IPS-15b (cell line): ENCODE data around the gene PKNOX1.
"Not testable (repeated sequence)": the region's sequence is repeated elsewhere in the genome, so short reads cannot be mapped to it uniquely, and the experiment has no call there.

ENCODE experiments used
- H3K27me3 ChIP-seq: one replicate; pipeline ENCODE4 v1.6.1; 2013; ENCODE audit warnings: low read length; ENCODE audit not compliant: control insufficient read depth, insufficient read depth
- H3K36me3 ChIP-seq: one replicate; pipeline ENCODE4 v1.6.1; 2013; ENCODE audit warnings: low read length; ENCODE audit not compliant: control insufficient read depth, insufficient read depth
- H3K4me1 ChIP-seq: one replicate; pipeline ENCODE4 v1.6.1; 2013; ENCODE audit warnings: mild to moderate bottlenecking, low read length; ENCODE audit not compliant: control insufficient read depth, insufficient read depth
- H3K4me3 ChIP-seq: one replicate; pipeline ENCODE4 v1.5.1; 2013; ENCODE audit warnings: low read depth, low read length
- H3K9ac ChIP-seq: one replicate; pipeline ENCODE4 v1.6.1; 2013; ENCODE audit warnings: low read depth, mild to moderate bottlenecking, low read length
- H3K9me3 ChIP-seq: one replicate; pipeline ENCODE4 v1.6.1; 2013; ENCODE audit warnings: mild to moderate bottlenecking, low read length; ENCODE audit not compliant: control insufficient read depth, insufficient read depth

Gene PKNOX1

GRCh38 chr21:42973991-42974831 is at the start of gene PKNOX1:
TSS of gene PKNOX1 (plus strand) at chr21:42974562. CDS start at chr21:43004382, 29,820 bp downstream.
- Histone ChIP-seq H3K9ac (peak within 1 kb of the TSS; percentile 94), H3K36me3 (peaks cover 2% of the 10 kb centered on the region), H3K9me3 (no peaks in the 10 kb centered on the region), H3K4me3 (peak within 1 kb of the TSS; percentile 89), H3K4me1 (peaks cover 11% of the 10 kb centered on the region), H3K27me3 (no peaks in the 10 kb centered on the region)

GRCh38 chr21:42925114-42925926 is 49.0 kb upstream of the PKNOX1 start, which contains the start of gene ERVH48-1:
TSS of gene ERVH48-1 (minus strand) at chr21:42925630. CDS start at chr21:42919006, 6,624 bp downstream.
- Histone ChIP-seq H3K9ac (peak within 1 kb of the TSS; percentile 47), H3K4me1 (peaks cover 7% of the 10 kb centered on the region), H3K36me3 (no peaks in the 10 kb centered on the region), H3K27me3 (no peaks in the 10 kb centered on the region), H3K4me3 (peak within 1 kb of the TSS; percentile 30), H3K9me3 (no peaks in the 10 kb centered on the region)

- H3K9me3 ChIP-seq, H3K4me1 ChIP-seq, H3K9ac ChIP-seq, H3K4me3 ChIP-seq, H3K36me3 ChIP-seq, H3K27me3 ChIP-seq: not testable (repeated sequence)
Measured at GRCh38 chr21:42927474-42928200, 46.7 kb upstream of the PKNOX1 start.

- no peaks in the 10 kb centered on the region for H3K27me3 ChIP-seq
- no peak overlapping the region for H3K4me3 ChIP-seq
- no peak overlapping the region for H3K9ac ChIP-seq
- no peaks in the 10 kb centered on the region for H3K9me3 ChIP-seq
- H3K36me3 ChIP-seq = no peaks in the 10 kb centered on the region
- peaks cover 4% of the 10 kb centered on the region for H3K4me1 ChIP-seq
Measured at GRCh38 chr21:42929969-42930368, 44.4 kb upstream of the PKNOX1 start.

- H3K36me3 ChIP-seq = no peaks in the 10 kb centered on the region
- no peaks in the 10 kb centered on the region for H3K9me3 ChIP-seq
- H3K4me3 ChIP-seq = no peak overlapping the region
- H3K27me3 ChIP-seq = no peaks in the 10 kb centered on the region
- H3K4me1 ChIP-seq = peaks cover 7% of the 10 kb centered on the region
- H3K9ac ChIP-seq = no peak overlapping the region
Measured at GRCh38 chr21:42931560-42932235, 42.7 kb upstream of the PKNOX1 start.

GRCh38 chr21:42932378-42933136 is 41.8 kb upstream of the PKNOX1 start:
- H3K4me3 ChIP-seq, H3K36me3 ChIP-seq, H3K9me3 ChIP-seq, H3K27me3 ChIP-seq, H3K4me1 ChIP-seq: not testable (repeated sequence)
- peak overlapping the region; percentile 24 for H3K9ac ChIP-seq

GRCh38 chr21:42933137-42933970 is 41.0 kb upstream of the PKNOX1 start:
- H3K4me1 ChIP-seq = not testable (repeated sequence)

GRCh38 chr21:42933973-42934372 is 40.4 kb upstream of the PKNOX1 start:
- not testable (repeated sequence) for H3K9ac ChIP-seq, H3K9me3 ChIP-seq, H3K36me3 ChIP-seq, H3K4me3 ChIP-seq, H3K27me3 ChIP-seq
- peaks cover 12% of the 10 kb centered on the region for H3K4me1 ChIP-seq

More at GRCh38 chr21:42933137-42933970, 41.0 kb upstream of the PKNOX1 start:
- not testable (repeated sequence) for H3K27me3 ChIP-seq, H3K4me3 ChIP-seq, H3K36me3 ChIP-seq, H3K9me3 ChIP-seq
- H3K9ac ChIP-seq = peak overlapping the region; percentile 24

GRCh38 chr21:42936360-42936759 is 38.0 kb upstream of the PKNOX1 start:
- H3K4me3 ChIP-seq, H3K27me3 ChIP-seq, H3K36me3 ChIP-seq, H3K9me3 ChIP-seq, H3K9ac ChIP-seq: not testable (repeated sequence)
- H3K4me1 ChIP-seq = peaks cover 12% of the 10 kb centered on the region
